Camera-type eye (tissue), 1 donor: ENCODE measurements around the gene PHF24. TPM values are rescaled to one million over a fixed set of nuclear protein-coding genes. Genes with fewer than 3 reads are reported as not detected.

Source experiments
- total RNA-seq: library from RNA; depleted of rRNA; stranded (reverse); fragments of >200 nt; gene quantifications from one replicate; pipeline ENCODE4 v1.2.3, GENCODE V29; 2014

Gene PHF24
- 11.2 TPM for total RNA-seq

GRCh38 chr9:34957492-34958410, at the start of gene PHF24:
PHF24 (plus strand) TSS chr9:34958285; CDS start chr9:34971299, 13,014 bp downstream.

GRCh38 chr9:34989003-34989945, 31.2 kb downstream of the PHF24 start, which contains the start of gene DNAJB5:
DNAJB5 (plus strand) TSS chr9:34989745; CDS start chr9:34990631, 886 bp downstream.

Other genes with a start within 250 kb of the PHF24 start
- 16.9 TPM for gene CCL21, start 248.1 kb upstream of the PHF24 start, total RNA-seq
- gene DNAJB5, start 31.5 kb downstream of the PHF24 start, total RNA-seq = 23.5 TPM
- gene VCP, start 114.3 kb downstream of the PHF24 start, total RNA-seq = 174 TPM
- 29.5 TPM for gene FANCG, start 121.7 kb downstream of the PHF24 start, total RNA-seq
- gene PIGO, start 138.3 kb downstream of the PHF24 start, total RNA-seq = 24.4 TPM
- 85.3 TPM for gene STOML2, start 144.8 kb downstream of the PHF24 start, total RNA-seq
- gene ATOSB, start 157.6 kb downstream of the PHF24 start, total RNA-seq = 19.1 TPM
- 56.1 TPM for gene UNC13B, start 203.7 kb downstream of the PHF24 start, total RNA-seq